ENCODE measurements around the gene XYLT1.

Gene XYLT1

DNA sequence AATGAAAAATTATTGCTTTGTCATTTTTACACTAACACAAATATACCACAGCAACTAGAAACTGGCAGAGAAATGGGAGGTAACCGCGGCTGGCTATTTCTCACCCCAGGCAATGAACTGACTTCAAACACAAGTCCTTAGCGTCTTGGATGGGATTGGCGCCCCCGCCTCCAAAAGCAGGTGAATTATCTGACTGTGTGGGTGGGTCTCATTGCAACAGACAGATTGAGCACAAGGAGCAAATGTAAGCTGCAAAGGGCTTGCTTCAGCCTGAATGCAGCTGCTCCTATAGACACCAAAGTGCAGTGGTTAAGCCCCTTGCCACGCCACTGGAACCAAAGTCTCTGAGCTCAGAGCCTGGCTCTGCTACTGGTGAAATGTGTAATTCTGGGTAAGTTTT lies 225.0 kb downstream of the XYLT1 start:
- no peak overlapping the region for H3K9ac ChIP-seq (ENCODE audit: low read depth, low read length, poor library complexity, severe bottlenecking)
- no peak overlapping the region for H2AFZ ChIP-seq (ENCODE audit: low read length)
- H3F3A ChIP-seq (ENCODE audit: low read depth), result no peaks in the 10 kb centered on the region
- H3K36me3 ChIP-seq (ENCODE audit: insufficient read depth, low read length), result peaks cover 84% of the 10 kb centered on the region; the same call in 1 of the 2 replicates
- H3K9me2 ChIP-seq (replicated peaks; ENCODE audit: low read depth, low read length), result no peaks in the 10 kb centered on the region
- no peaks in the 10 kb centered on the region for H3K9me3 ChIP-seq (ENCODE audit: insufficient read depth, low read depth, low read length)
- no peaks in the 10 kb centered on the region for H3K27me3 ChIP-seq (ENCODE audit: insufficient read depth, low read length, poor library complexity, severe bottlenecking)
- peaks cover 71% of the 10 kb centered on the region for H4K20me1 ChIP-seq (ENCODE audit: insufficient read depth, low read length, poor library complexity, severe bottlenecking)
- H3K4me2 ChIP-seq (ENCODE audit: low read depth, low read length, poor library complexity, severe bottlenecking), result no peak overlapping the region
- peaks cover 98% of the 10 kb centered on the region for H3K79me2 ChIP-seq (ENCODE audit: insufficient read depth, low read length)
- no peak for TF ChIP-seq EZH2phosphoT487 (IDR thresholded peaks at IDR 0.05; ENCODE audit: borderline replicate concordance)
- TF ChIP-seq, protein P1, sequence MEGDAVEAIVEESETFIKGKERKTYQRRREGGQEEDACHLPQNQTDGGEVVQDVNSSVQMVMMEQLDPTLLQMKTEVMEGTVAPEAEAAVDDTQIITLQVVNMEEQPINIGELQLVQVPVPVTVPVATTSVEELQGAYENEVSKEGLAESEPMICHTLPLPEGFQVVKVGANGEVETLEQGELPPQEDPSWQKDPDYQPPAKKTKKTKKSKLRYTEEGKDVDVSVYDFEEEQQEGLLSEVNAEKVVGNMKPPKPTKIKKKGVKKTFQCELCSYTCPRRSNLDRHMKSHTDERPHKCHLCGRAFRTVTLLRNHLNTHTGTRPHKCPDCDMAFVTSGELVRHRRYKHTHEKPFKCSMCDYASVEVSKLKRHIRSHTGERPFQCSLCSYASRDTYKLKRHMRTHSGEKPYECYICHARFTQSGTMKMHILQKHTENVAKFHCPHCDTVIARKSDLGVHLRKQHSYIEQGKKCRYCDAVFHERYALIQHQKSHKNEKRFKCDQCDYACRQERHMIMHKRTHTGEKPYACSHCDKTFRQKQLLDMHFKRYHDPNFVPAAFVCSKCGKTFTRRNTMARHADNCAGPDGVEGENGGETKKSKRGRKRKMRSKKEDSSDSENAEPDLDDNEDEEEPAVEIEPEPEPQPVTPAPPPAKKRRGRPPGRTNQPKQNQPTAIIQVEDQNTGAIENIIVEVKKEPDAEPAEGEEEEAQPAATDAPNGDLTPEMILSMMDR (conservative IDR thresholded peaks at IDR 0.05; ENCODE audit: low read length), result no peak
- H3K4me1 ChIP-seq (ENCODE audit: insufficient read depth, low read length, poor library complexity, severe bottlenecking), result peaks cover 7% of the 10 kb centered on the region
- H3K4me3 ChIP-seq (ENCODE audit: low read length, poor library complexity, severe bottlenecking), result no peak overlapping the region

DNA sequence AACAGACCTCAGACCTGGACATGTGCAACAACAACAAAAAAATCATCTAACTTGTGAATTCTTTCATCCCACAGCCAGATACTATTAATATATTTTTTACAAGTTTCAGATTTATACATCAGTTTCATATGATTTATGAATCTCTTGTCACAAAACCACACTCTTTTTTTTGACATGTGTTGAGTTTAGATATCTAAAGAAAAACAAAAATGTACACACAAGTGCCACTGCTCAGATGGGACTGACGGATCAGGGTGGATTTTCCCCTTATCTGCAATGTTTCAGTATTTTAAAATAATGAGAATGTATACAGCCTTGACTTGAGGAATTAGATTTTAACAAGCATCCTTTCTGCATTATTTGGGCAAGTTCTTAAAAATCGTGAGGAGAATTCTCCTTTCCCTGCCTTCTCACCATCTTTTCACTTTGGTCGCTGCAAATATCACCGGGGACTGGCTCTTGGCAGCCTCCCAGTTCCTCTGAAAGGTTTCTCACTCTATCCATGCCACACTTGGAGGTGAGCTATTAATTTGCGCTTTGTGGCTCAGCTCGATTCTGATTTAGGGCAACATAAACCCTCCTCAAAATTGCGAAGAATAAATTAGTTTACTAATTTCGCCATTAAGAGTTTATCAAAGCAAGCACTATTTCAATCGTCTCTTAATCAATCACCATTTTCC lies 225.7 kb downstream of the XYLT1 start:
- H2AFZ ChIP-seq (ENCODE audit: low read length), result no peak overlapping the region
- H3K36me3 ChIP-seq (ENCODE audit: insufficient read depth, low read length), result peaks cover 82% of the 10 kb centered on the region; the same call in 1 of the 2 replicates
- H3K9me2 ChIP-seq (replicated peaks; ENCODE audit: low read depth, low read length), result no peaks in the 10 kb centered on the region
- no peaks in the 10 kb centered on the region for H3K9me3 ChIP-seq (ENCODE audit: insufficient read depth, low read depth, low read length)
- H3K4me3 ChIP-seq (ENCODE audit: low read length, poor library complexity, severe bottlenecking), result no peak overlapping the region
- peaks cover 72% of the 10 kb centered on the region for H4K20me1 ChIP-seq (ENCODE audit: insufficient read depth, low read length, poor library complexity, severe bottlenecking)
- peaks cover 98% of the 10 kb centered on the region for H3K79me2 ChIP-seq (ENCODE audit: insufficient read depth, low read length)
- peaks cover 7% of the 10 kb centered on the region for H3K4me1 ChIP-seq (ENCODE audit: insufficient read depth, low read length, poor library complexity, severe bottlenecking)
- TF ChIP-seq, protein P1 (conservative IDR thresholded peaks at IDR 0.05; ENCODE audit: low read length), result no peak
- no peaks in the 10 kb centered on the region for H3K27me3 ChIP-seq (ENCODE audit: insufficient read depth, low read length, poor library complexity, severe bottlenecking)
- H3F3A ChIP-seq (ENCODE audit: low read depth), result no peaks in the 10 kb centered on the region
- no peak overlapping the region for H3K4me2 ChIP-seq (ENCODE audit: low read depth, low read length, poor library complexity, severe bottlenecking)
- H3K9ac ChIP-seq (ENCODE audit: low read depth, low read length, poor library complexity, severe bottlenecking), result no peak overlapping the region

DNA sequence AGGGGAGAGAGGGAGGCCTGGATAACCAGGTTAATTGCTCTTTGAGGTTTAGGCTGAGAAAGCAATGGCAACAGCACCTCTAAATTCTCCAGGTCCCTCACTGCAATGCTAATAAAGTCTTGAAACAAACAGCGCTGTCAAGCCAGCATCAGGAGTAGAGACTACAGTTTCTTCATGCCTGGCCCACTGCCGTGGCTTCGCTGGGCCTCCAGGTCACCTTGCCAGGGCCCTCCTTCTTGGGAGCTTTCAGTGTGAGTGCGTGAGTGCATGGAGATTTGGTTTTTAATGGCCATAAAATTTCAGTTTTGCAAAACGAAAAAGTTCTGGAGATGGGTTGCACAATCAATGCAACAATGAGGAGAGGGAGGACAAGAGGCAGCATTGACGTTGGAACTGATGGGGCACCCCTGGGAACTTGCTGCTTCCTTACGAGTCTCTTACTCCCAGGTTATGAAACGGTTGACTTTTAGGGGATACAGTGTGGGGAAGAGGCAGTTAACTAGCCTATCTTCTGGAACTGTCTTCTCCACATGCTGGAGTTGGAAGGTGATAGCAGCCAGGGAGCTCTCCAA lies 229.4 kb downstream of the XYLT1 start:
- no peaks in the 10 kb centered on the region for H3K27me3 ChIP-seq (ENCODE audit: insufficient read depth, low read length, poor library complexity, severe bottlenecking)
- H3K4me3 ChIP-seq (ENCODE audit: low read length, poor library complexity, severe bottlenecking), result no peak overlapping the region
- H4K20me1 ChIP-seq (ENCODE audit: insufficient read depth, low read length, poor library complexity, severe bottlenecking), result peaks cover 84% of the 10 kb centered on the region
- H3K4me2 ChIP-seq (ENCODE audit: low read depth, low read length, poor library complexity, severe bottlenecking), result no peak overlapping the region
- no peaks in the 10 kb centered on the region for H3K9me3 ChIP-seq (ENCODE audit: insufficient read depth, low read depth, low read length)
- H3K9me2 ChIP-seq (replicated peaks; ENCODE audit: low read depth, low read length), result no peaks in the 10 kb centered on the region
- peaks cover 91% of the 10 kb centered on the region for H3K79me2 ChIP-seq (ENCODE audit: insufficient read depth, low read length)
- H3F3A ChIP-seq (ENCODE audit: low read depth), result no peaks in the 10 kb centered on the region
- no peak overlapping the region for H3K9ac ChIP-seq (ENCODE audit: low read depth, low read length, poor library complexity, severe bottlenecking)
- peaks cover 67% of the 10 kb centered on the region for H3K36me3 ChIP-seq (ENCODE audit: insufficient read depth, low read length)
- TF ChIP-seq EZH2phosphoT487 (IDR thresholded peaks at IDR 0.05; ENCODE audit: borderline replicate concordance), result no peak
- H3K4me1 ChIP-seq (ENCODE audit: insufficient read depth, low read length, poor library complexity, severe bottlenecking), result peaks cover 7% of the 10 kb centered on the region
- no peak overlapping the region for H2AFZ ChIP-seq (ENCODE audit: low read length)

Data from Loucy (cell line).